UCSD-AML1 (cell line): ENCODE data around the gene MFAP5.
"Not testable (repeated sequence)": the region's sequence is repeated elsewhere in the genome, so short reads cannot be mapped to it uniquely, and the experiment has no call there.

Source experiments
- DNase-seq: peaks from one replicate; lab custom pipeline; 2025; ENCODE audit not compliant: unreplicated experiment; lab: John Stamatoyannopoulos, UW

Gene MFAP5

DNA sequence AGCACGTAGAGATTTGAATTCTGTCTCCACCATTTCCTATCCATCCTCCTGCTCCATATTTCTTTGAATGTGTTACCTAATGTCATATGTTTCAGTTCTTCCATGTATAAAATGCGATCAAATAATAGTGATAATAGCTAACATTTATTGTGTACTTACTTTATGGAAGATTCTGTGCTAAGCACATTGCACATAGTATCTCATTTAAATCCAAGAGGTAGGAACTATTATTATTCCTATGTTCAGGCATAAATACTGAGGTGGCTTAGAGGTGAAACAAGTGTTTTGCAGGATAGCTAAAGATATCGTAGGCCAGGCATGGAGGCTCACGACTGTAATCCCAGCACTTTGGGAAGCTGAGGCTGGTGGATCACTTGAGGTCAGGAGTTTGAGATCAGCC, 32.5 kb downstream of the MFAP5 start:
- DNase-seq, result no peak

DNA sequence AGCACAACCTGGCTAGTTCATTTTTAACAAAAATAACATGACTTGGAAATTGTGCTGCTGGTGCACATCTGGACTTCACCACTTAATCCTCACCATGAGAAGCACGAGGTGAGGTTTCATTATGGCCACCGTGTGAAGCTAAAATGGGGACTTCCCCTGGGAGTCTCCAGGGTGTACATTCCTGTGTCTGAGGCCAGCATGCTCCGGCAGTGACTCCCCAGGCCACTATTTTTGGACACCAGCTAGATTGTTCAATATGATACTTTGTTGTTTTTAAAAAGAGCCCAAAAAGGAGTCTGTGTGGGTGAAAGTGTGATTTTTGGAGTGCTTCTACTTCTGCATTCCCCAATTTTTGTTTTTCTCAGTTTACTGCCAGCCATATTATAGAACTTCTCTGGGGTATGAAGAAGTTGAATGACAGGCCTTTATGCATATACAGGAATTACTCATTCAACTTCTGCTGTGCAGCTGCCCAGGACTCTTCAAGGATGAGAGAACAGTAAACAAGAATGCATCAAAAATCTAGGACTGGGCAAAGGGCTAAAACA, 33.1 kb downstream of the MFAP5 start:
- no peak for DNase-seq

GRCh38 chr12:8628731-8629130, 33.9 kb downstream of the MFAP5 start:
- no peak for DNase-seq

DNA sequence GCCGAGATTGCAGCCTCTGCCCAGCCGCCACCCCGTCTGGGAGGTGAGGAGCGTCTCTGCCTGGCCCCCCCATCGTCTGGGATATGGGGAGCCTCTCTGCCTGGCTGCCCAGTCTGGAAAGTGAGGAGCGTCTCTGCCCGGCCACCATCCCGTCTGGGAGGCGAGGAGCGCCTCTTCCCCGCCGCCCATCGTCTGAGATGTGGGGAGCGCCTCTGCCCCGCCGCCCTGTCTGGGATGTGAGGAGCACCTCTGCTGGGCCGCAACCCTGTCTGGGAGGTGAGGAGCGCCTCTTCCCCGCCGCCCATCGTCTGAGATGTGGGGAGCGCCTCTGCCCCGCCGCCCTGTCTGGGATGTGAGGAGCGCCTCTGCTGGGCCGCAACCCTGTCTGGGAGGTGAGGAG, 37.9 kb downstream of the MFAP5 start:
- DNase-seq, result not testable (repeated sequence)

- DNase-seq, result no peak
Measured at GRCh38 chr12:8622646-8623045, 40.0 kb downstream of the MFAP5 start.

- DNase-seq, result no peak
Measured at GRCh38 chr12:8615206-8615605, 47.4 kb downstream of the MFAP5 start.

- not testable (repeated sequence) for DNase-seq
Measured at GRCh38 chr12:8613881-8614280, 48.7 kb downstream of the MFAP5 start.

DNA sequence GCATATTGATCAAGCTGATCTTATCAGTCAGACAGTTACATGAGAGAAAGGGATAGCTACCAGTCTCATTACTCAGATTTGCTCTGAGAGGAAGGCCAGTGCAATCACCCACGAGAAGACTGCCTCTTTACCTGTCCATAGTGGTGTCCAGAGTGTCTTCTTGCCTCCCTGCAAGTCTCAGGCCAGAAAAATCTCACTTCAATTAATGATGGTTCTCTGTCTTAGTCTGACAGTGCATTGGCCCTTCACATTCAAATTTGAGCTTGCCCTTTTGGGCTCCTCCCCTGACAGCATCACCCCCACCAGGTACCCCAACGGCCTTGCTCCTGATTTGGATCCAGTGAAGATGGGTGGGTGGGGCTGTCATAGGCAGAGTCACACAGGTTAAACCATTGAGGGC, 50.0 kb downstream of the MFAP5 start, which contains the start of gene AICDA:
TSS of gene AICDA (minus strand) at position 231 of the 400 bp plus-strand sequence. CDS start at position 139, 92 bp downstream.
- no peak for DNase-seq

DNA sequence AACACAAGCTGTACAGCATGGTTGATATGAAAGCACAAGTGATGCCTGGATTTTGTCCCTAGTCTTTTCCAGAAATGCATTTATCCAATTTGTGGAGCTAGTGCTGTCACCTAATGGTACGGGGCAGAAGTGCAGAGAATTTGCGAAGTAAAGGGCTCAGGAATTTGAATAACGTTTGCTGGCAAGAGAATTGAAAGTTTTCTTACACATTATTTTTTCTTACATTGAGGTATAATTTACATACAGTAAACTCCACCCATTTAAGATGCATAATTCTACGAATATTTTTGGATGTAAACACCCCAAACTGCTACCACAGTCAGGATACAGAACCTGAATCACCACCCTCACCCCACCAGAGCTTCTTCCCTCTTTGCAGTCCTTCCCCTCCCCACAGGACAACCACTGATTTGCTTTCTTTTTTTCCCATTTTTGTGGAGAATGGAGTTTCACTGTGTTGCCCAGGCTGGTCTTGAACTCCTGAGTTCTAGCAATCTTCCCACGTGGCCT, 53.5 kb downstream of the MFAP5 start:
- DNase-seq, result no peak

DNA sequence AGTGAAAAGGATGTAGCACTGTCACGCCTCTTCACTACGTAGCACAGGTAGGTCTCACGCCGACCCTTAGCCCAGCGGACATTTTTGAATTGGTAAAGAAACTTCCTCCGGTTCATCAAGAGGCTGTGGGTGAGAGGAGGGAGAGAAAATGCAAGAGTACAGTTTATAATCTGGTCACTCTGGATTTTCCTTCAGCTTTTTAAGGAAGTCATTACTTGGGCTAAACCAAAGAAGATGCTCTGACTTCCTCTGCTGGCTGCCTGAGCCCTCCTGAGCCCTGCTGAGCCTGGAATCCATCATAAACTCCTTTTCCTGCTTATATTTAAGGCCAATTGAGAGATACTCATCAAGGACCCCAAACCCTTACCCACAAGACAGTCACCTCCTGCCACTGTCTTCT, 55.7 kb downstream of the MFAP5 start:
- DNase-seq, result no peak

DNA sequence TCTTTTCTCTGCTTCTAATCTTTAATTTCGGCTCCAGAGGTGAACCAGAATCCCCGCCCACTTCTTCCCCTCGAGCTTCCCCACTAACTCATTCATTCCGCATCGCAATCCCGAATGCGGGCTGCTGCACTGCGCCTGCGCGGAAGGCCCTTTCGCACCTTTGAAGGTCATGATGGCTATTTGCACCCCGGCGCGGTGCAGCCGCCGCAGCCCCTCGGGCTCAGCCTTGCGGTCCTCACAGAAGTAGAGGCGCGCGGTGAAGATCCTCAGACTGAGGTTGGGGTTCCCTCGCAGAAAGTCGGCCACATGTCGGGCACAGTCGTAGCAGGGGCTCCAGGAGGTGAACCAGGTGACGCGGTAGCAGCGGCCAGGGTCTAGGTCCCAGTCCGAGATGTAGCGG, 57.6 kb downstream of the MFAP5 start:
- no peak for DNase-seq

DNA sequence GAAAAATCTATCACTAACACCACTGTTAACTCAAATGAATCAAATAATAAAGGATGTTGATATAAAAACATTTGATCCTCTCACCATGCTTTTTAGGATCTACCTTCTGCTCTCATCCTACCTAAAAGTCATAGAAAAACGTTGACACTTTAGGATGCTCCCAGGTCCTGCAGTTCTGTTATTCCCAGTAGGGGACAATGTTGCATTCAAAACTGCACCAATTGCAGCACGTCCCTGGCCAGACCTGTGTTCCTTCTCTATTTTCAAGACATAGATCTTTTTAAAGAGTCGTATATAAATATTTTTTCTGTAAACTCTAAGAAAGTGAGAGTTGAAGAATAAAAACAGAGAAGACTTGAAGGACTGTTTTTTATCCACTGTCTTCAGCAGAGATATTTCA, 58.8 kb downstream of the MFAP5 start:
- no peak for DNase-seq

DNA sequence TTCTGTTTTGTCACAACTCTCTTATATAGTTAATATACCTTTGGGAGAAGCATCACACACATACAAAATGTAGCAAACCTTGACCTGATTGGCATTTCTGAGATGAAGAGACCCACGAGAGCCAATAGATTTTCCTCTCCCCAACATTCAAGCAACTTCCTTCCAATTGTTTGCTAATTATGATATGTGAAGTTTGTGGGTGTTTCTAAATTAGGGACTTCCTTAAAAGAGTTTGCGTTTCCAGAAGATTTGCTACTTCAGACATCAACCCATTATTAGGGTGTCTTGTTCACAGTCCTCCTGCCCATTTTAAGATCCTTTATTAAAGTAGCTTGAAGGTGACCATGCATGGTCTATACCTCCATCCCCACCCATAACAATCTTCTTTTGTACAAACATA, 59.3 kb downstream of the MFAP5 start:
- no peak for DNase-seq

DNA sequence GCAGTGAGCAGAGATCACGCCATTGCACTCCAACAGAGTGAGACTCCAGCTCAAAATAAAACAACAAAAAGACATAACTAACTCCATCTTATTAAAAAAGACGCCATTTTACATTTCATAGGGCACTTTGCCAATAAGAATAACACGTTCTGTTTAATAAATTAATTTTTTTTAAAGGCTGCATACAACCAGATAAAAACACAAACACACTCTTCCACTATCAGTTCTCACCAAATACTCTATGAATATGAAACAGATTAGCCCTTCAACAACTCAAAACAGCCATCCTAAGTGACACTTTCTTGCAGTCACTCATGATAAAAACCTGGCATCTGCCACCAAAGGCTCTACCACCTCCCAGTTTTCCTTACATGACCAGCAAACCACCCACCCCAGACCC, 66.1 kb downstream of the MFAP5 start:
- DNase-seq, result no peak
